Measurements from ENCODE around the gene RPS15.
A peak's percentile ranks its signal among the peaks of the same experiment; 100 is the strongest.
"Not testable (repeated sequence)": the region's sequence is repeated elsewhere in the genome, so short reads cannot be mapped to it uniquely, and the experiment has no call there.

RPS15 gene

GRCh38 chr19:1434577-1435060, 3.6 kb upstream of the RPS15 start:
- DNase-seq: no peak
- TF ChIP-seq, protein P1, sequence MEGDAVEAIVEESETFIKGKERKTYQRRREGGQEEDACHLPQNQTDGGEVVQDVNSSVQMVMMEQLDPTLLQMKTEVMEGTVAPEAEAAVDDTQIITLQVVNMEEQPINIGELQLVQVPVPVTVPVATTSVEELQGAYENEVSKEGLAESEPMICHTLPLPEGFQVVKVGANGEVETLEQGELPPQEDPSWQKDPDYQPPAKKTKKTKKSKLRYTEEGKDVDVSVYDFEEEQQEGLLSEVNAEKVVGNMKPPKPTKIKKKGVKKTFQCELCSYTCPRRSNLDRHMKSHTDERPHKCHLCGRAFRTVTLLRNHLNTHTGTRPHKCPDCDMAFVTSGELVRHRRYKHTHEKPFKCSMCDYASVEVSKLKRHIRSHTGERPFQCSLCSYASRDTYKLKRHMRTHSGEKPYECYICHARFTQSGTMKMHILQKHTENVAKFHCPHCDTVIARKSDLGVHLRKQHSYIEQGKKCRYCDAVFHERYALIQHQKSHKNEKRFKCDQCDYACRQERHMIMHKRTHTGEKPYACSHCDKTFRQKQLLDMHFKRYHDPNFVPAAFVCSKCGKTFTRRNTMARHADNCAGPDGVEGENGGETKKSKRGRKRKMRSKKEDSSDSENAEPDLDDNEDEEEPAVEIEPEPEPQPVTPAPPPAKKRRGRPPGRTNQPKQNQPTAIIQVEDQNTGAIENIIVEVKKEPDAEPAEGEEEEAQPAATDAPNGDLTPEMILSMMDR (IDR thresholded peaks at IDR 0.05; ENCODE audit: low read depth, low read length): no peak
- Histone ChIP-seq H3K36me3 (peaks cover 68% of the 10 kb centered on the region), H3K9me3 (ENCODE audit: severe bottlenecking) (no peaks in the 10 kb centered on the region), H3K4me3 (ENCODE audit: low read depth, low read length) (no peak overlapping the region), H3K27me3 (ENCODE audit: insufficient read depth, low read depth, severe bottlenecking) (no peaks in the 10 kb centered on the region), H3K27ac (no peak overlapping the region)

GRCh38 chr19:1435378-1435989, 2.7 kb upstream of the RPS15 start:
- no peaks in the 10 kb centered on the region for H3K27me3 ChIP-seq (ENCODE audit: insufficient read depth, low read depth, severe bottlenecking)
- H3K4me3 ChIP-seq (ENCODE audit: low read depth, low read length): no peak overlapping the region
- no peak overlapping the region for H3K27ac ChIP-seq
- H3K9me3 ChIP-seq (ENCODE audit: severe bottlenecking): no peaks in the 10 kb centered on the region
- no peak for DNase-seq
- H3K36me3 ChIP-seq: peaks cover 70% of the 10 kb centered on the region
- TF ChIP-seq, protein P1 (IDR thresholded peaks at IDR 0.05; ENCODE audit: low read depth, low read length): no peak

DNA sequence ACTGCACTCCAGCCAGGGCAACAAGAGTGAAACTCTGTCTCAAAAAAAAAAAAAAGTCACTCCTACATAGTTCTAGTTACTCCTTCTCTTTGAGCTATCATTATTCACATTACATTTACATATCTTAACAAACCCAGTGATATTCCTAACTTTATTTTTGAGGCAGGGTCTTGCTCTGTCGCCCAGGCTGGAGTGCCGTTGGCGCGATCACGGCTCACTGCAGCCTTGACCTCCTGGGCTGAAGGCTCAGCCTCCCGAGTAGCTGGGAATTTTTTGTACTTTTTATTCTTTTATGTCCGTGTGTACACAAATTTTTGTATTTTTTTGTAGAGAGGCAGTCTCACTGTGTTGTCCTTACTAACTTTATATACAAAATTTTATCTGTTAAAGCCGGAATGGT, 587 bp upstream of the RPS15 start:
- H3K27ac ChIP-seq: no peak overlapping the region
- TF ChIP-seq, protein P1 (IDR thresholded peaks at IDR 0.05; ENCODE audit: low read depth, low read length): no peak
- no peak overlapping the region for H3K4me3 ChIP-seq (ENCODE audit: low read depth, low read length)
- no peaks in the 10 kb centered on the region for H3K27me3 ChIP-seq (ENCODE audit: insufficient read depth, low read depth, severe bottlenecking)
- no peak for DNase-seq
- H3K9me3 ChIP-seq (ENCODE audit: severe bottlenecking): no peaks in the 10 kb centered on the region
- H3K36me3 ChIP-seq: peaks cover 74% of the 10 kb centered on the region

DNA sequence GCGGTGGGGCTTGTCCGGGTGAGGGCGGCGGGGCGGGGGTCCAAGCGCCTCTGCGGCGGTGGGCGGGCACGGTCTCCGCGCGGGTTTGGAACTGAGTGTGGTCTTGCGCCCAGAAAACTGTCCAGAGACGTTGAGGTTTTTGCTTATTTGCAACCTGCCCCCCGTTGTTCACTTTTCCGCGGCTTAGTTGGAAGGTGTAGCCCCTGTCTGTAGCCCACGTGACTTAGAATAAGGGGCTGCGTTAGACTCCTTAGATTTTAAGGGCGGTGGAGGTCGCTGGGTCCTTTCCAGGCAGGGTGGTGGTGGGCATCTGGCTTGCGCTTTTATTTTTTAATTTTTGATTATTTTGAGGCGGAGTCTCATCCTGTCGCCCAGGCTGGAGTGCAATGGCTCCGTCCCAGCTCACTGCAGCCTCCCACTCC, 748 bp downstream of the RPS15 start:
- H3K9me3 ChIP-seq (ENCODE audit: severe bottlenecking): no peaks in the 10 kb centered on the region
- H3K36me3 ChIP-seq: peaks cover 64% of the 10 kb centered on the region
- TF ChIP-seq, protein P1 (IDR thresholded peaks at IDR 0.05; ENCODE audit: low read depth, low read length): no peak
- peak overlapping the region; percentile 92 for H3K27ac ChIP-seq
- H3K27me3 ChIP-seq (ENCODE audit: insufficient read depth, low read depth, severe bottlenecking): no peaks in the 10 kb centered on the region
- DNase-seq: no peak
- H3K4me3 ChIP-seq (ENCODE audit: low read depth, low read length): peak overlapping the region; percentile 87

GRCh38 chr19:1439525-1440417, 1.6 kb downstream of the RPS15 start:
- H3K27ac ChIP-seq: peak overlapping the region; percentile 92
- DNase-seq; H3K9me3 ChIP-seq (ENCODE audit: severe bottlenecking); H3K27me3 ChIP-seq (ENCODE audit: insufficient read depth, low read depth, severe bottlenecking): not testable (repeated sequence)
- peaks cover 56% of the 10 kb centered on the region for H3K36me3 ChIP-seq
- peak overlapping the region; percentile 87 for H3K4me3 ChIP-seq (ENCODE audit: low read depth, low read length)

- DNase-seq: no peak
- no peak overlapping the region for H3K27ac ChIP-seq
- peaks cover 51% of the 10 kb centered on the region for H3K36me3 ChIP-seq
- H3K4me3 ChIP-seq (ENCODE audit: low read depth, low read length): no peak overlapping the region
- H3K27me3 ChIP-seq (ENCODE audit: insufficient read depth, low read depth, severe bottlenecking): no peaks in the 10 kb centered on the region
- H3K9me3 ChIP-seq (ENCODE audit: severe bottlenecking): no peaks in the 10 kb centered on the region
- TF ChIP-seq, protein P1 (IDR thresholded peaks at IDR 0.05; ENCODE audit: low read depth, low read length): no peak
Observed at GRCh38 chr19:1440418-1440801, 2.2 kb downstream of the RPS15 start.
